HL-60/S4 treated with phorbol 12-myristate 13-acetate at 8.2 ng/mL for 4 days and 3 days (cell line): ENCODE data around the gene SLC18A3.

ENCODE experiments used
- in situ Hi-C: fragments of 300-500 bp; cut with MboI; formaldehyde crosslinking; loops from 2 replicates; pipeline ENCODE4 v1.15.0; 2022; ENCODE audit warnings: low sequenced_read_pairs

Gene SLC18A3

GRCh38 chr10:49611166-49611815, 1.2 kb downstream of the SLC18A3 start:
- in situ Hi-C loops, result no loop called here

- in situ Hi-C loops, result no loop called here
Measured at GRCh38 chr10:49611816-49612512, 1.9 kb downstream of the SLC18A3 start.

GRCh38 chr10:49612513-49613164, 2.5 kb downstream of the SLC18A3 start:
- in situ Hi-C loops, result no loop called here

GRCh38 chr10:49613165-49613881, 3.2 kb downstream of the SLC18A3 start:
- in situ Hi-C loops, result no loop called here

GRCh38 chr10:49613882-49614241, 3.8 kb downstream of the SLC18A3 start, which contains the start of gene CHAT:
Gene CHAT, plus strand, starts transcription at chr10:49614037. Its CDS starts 153 bp downstream, at chr10:49614190.
- in situ Hi-C loops, result no loop called here

- in situ Hi-C loops, result no loop called here
Measured at GRCh38 chr10:49614242-49615198, 4.4 kb downstream of the SLC18A3 start.

GRCh38 chr10:49615213-49615612, 5.1 kb downstream of the SLC18A3 start:
- in situ Hi-C loops, result no loop called here

GRCh38 chr10:49615721-49616120, 5.6 kb downstream of the SLC18A3 start:
- in situ Hi-C loops, result no loop called here

- in situ Hi-C loops, result no loop called here
Measured at GRCh38 chr10:49616421-49617101, 6.5 kb downstream of the SLC18A3 start.

GRCh38 chr10:49617121-49618020, 7.3 kb downstream of the SLC18A3 start:
- in situ Hi-C loops, result no loop called here

GRCh38 chr10:49618821-49619220, 8.7 kb downstream of the SLC18A3 start:
- in situ Hi-C loops, result no loop called here

GRCh38 chr10:49619613-49620012, 9.5 kb downstream of the SLC18A3 start:
- in situ Hi-C loops, result no loop called here

- in situ Hi-C loops, result no loop called here
Measured at GRCh38 chr10:49620286-49620810, 10.2 kb downstream of the SLC18A3 start.

GRCh38 chr10:49620841-49621378, 10.8 kb downstream of the SLC18A3 start:
- in situ Hi-C loops, result no loop called here

GRCh38 chr10:49621561-49621960, 11.5 kb downstream of the SLC18A3 start:
- in situ Hi-C loops, result no loop called here

- in situ Hi-C loops, result no loop called here
Measured at GRCh38 chr10:49622426-49623425, 12.6 kb downstream of the SLC18A3 start.

GRCh38 chr10:49624629-49625028, 14.5 kb downstream of the SLC18A3 start:
- in situ Hi-C loops, result no loop called here
